GM23248 (cell line): ENCODE results near the gene ACOT13.

Experiments
- EZH2 ChIP-seq: fragments of 200-600 bp; sonication (generic); IDR thresholded peaks from 2 replicates; pipeline ENCODE4 v1.6.1; 2018; ENCODE audit warnings: antibody characterized with exemption, mild to moderate bottlenecking; ENCODE audit not compliant: insufficient read depth, poor library complexity, severe bottlenecking
- EZH2phosphoT487 ChIP-seq: fragments of 200-600 bp; sonication (generic); IDR thresholded peaks from 2 replicates; pipeline ENCODE4 v1.6.1; 2018; ENCODE audit warnings: antibody characterized with exemption, moderate library complexity, mild to moderate bottlenecking, low read depth; ENCODE audit not compliant: insufficient read depth

GRCh38 chr6:24658573-24659560 is 8.0 kb upstream of the ACOT13 start:
- TF ChIP-seq EZH2 (no peak), EZH2phosphoT487 (no peak)
